ENCODE data around the gene PKP2.
"Not testable (repeated sequence)": the region's sequence is repeated elsewhere in the genome, so short reads cannot be mapped to it uniquely, and the experiment has no call there.

The PKP2 gene

GRCh38 chr12:32879066-32879465 is 17.5 kb downstream of the PKP2 start:
- not testable (repeated sequence) for H3K4me1 ChIP-seq (ENCODE audit: control insufficient read depth, low read length); H3K27ac ChIP-seq (ENCODE audit: low read depth, low read length); H3K27me3 ChIP-seq (ENCODE audit: control insufficient read depth, low read length); H3K4me2 ChIP-seq (ENCODE audit: low read length); H3F3A ChIP-seq (ENCODE audit: control insufficient read depth, insufficient read depth); H3K4me3 ChIP-seq (ENCODE audit: low read length); H4K20me1 ChIP-seq (ENCODE audit: control insufficient read depth, insufficient read depth, low read depth, low read length); H3K9me3 ChIP-seq (ENCODE audit: control insufficient read depth, insufficient read depth, low read length); H3K9me2 ChIP-seq (replicated peaks; ENCODE audit: control insufficient read depth, low read length); H3K79me2 ChIP-seq (ENCODE audit: control insufficient read depth, low read length); H3K36me3 ChIP-seq (ENCODE audit: control insufficient read depth, low read length)

DNA sequence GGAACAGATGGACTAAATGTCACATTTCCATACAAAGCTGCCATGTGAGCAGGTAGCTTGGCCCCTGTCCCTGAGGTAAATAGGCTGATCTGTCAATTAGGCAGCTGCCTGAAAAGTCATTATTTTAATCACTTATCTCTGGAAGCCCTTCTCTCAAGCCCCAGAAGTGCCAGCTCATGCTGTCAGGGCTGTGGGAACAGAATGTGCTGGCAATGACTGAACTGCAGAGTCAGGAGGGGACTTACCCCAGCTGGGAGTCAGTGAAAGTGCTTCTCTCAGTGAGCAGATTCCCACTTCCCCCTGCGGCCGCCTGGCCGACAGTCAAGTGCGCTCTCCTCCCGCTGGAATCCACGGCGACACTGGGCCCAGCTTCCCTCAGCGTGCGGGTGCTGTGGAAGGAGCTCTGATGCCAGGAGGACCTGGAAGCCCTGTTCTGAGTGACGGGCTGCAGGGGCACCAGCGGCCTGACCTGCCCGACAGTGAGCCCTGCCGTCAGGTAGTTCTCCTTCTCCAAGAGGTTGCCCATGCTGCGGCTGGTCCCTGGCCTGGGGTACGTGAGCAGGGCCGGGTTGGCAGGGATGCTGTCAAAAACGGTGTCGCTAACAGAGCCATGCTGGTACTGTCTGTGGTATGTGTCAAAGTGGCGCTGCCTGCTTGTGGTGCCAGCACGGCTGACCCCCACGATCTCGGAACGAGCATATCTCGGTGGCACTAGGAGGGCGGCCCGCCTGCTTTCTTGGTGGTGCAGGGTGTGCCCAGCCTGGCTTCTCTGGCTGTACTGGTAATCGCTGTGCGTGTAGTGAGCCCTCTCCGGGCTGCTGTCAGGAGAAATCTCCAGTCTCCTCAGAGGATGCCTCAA is 18.7 kb downstream of the PKP2 start:
- no peak for TF ChIP-seq CTCF (IDR thresholded peaks at IDR 0.05; ENCODE audit: low read depth, low read length, poor library complexity, severe bottlenecking)
- no peak for TF ChIP-seq EZH2phosphoT487 (IDR thresholded peaks at IDR 0.05; ENCODE audit: borderline replicate concordance, low read length)
- Histone ChIP-seq H3K36me3 (ENCODE audit: control insufficient read depth, low read length) (no peaks in the 10 kb centered on the region), H3K9me3 (ENCODE audit: control insufficient read depth, insufficient read depth, low read length) (no peaks in the 10 kb centered on the region), H3K27ac (ENCODE audit: low read depth, low read length) (no peak overlapping the region), H3K4me3 (ENCODE audit: low read length) (no peak overlapping the region), H3K4me1 (ENCODE audit: control insufficient read depth, low read length) (no peaks in the 10 kb centered on the region), H3K9me2 (replicated peaks; ENCODE audit: control insufficient read depth, low read length) (no peaks in the 10 kb centered on the region), H3K4me2 (ENCODE audit: low read length) (no peak overlapping the region), H4K20me1 (ENCODE audit: control insufficient read depth, insufficient read depth, low read depth, low read length) (no peaks in the 10 kb centered on the region), H3K27me3 (ENCODE audit: control insufficient read depth, low read length) (no peaks in the 10 kb centered on the region), H3K79me2 (ENCODE audit: control insufficient read depth, low read length) (no peaks in the 10 kb centered on the region), H3F3A (ENCODE audit: control insufficient read depth, insufficient read depth) (no peaks in the 10 kb centered on the region)

DNA sequence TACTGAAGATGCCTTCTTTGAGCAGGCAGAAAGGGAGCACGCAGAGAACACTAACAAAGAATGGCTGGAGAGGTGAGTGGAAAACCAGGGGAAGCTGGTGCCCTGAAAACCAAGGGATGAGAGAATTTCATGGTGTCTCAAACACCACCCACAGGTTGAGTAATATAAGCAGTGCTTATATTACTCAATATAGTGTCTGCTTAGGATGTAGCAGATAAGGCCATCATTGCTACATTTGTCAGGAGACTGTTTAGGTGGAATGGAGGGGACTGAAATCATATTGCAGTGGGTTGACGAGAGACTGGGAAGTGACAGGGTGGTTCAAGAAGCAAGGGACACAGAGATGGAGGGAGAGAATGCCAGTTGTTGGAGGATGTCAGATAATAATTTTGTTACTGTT is 20.6 kb downstream of the PKP2 start:
- TF ChIP-seq EZH2phosphoT487 (IDR thresholded peaks at IDR 0.05; ENCODE audit: borderline replicate concordance, low read length): no peak
- Histone ChIP-seq H3K27ac (ENCODE audit: low read depth, low read length) (no peak overlapping the region), H3K27me3 (ENCODE audit: control insufficient read depth, low read length) (no peaks in the 10 kb centered on the region), H3K4me1 (ENCODE audit: control insufficient read depth, low read length) (no peaks in the 10 kb centered on the region), H4K20me1 (ENCODE audit: control insufficient read depth, insufficient read depth, low read depth, low read length) (no peaks in the 10 kb centered on the region), H3K9me3 (ENCODE audit: control insufficient read depth, insufficient read depth, low read length) (no peaks in the 10 kb centered on the region), H3K9me2 (replicated peaks; ENCODE audit: control insufficient read depth, low read length) (no peaks in the 10 kb centered on the region), H3K79me2 (ENCODE audit: control insufficient read depth, low read length) (no peaks in the 10 kb centered on the region), H3F3A (ENCODE audit: control insufficient read depth, insufficient read depth) (no peaks in the 10 kb centered on the region), H3K36me3 (ENCODE audit: control insufficient read depth, low read length) (no peaks in the 10 kb centered on the region), H3K4me2 (ENCODE audit: low read length) (no peak overlapping the region), H3K4me3 (ENCODE audit: low read length) (no peak overlapping the region)

DNA sequence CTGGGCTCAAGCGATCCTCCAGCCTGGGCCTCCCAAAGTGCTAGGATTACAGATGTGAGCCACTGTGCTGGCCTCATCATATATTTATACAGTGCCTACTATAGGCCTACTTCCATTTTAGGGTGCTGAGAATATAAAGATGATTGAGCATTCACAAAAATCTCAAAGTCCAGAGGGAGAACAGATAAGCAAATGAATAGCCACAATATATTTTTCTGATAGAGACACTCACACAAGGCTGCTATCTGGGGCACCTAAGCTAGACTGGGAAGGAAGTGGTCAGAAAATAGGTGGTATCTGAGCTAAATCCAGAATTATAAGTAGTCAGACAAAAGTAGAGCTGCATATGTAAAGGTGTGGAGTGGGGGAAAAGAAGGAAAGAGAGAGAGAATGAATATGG is 21.6 kb downstream of the PKP2 start:
- no peaks in the 10 kb centered on the region for H4K20me1 ChIP-seq (ENCODE audit: control insufficient read depth, insufficient read depth, low read depth, low read length)
- H3K27ac ChIP-seq (ENCODE audit: low read depth, low read length): no peak overlapping the region
- H3K9me2 ChIP-seq (replicated peaks; ENCODE audit: control insufficient read depth, low read length): no peaks in the 10 kb centered on the region
- no peaks in the 10 kb centered on the region for H3K36me3 ChIP-seq (ENCODE audit: control insufficient read depth, low read length)
- no peak for TF ChIP-seq CTCF (IDR thresholded peaks at IDR 0.05; ENCODE audit: low read depth, low read length, poor library complexity, severe bottlenecking)
- TF ChIP-seq EZH2phosphoT487 (IDR thresholded peaks at IDR 0.05; ENCODE audit: borderline replicate concordance, low read length): no peak
- no peaks in the 10 kb centered on the region for H3K27me3 ChIP-seq (ENCODE audit: control insufficient read depth, low read length)
- H3K9me3 ChIP-seq (ENCODE audit: control insufficient read depth, insufficient read depth, low read length): no peaks in the 10 kb centered on the region
- H3K4me1 ChIP-seq (ENCODE audit: control insufficient read depth, low read length): no peaks in the 10 kb centered on the region
- H3K79me2 ChIP-seq (ENCODE audit: control insufficient read depth, low read length): no peaks in the 10 kb centered on the region
- no peaks in the 10 kb centered on the region for H3F3A ChIP-seq (ENCODE audit: control insufficient read depth, insufficient read depth)
- H3K4me3 ChIP-seq (ENCODE audit: low read length): no peak overlapping the region
- H3K4me2 ChIP-seq (ENCODE audit: low read length): no peak overlapping the region
